GM04503 (cell line): ENCODE measurements around the gene ZFYVE27.

ENCODE experiments used
- DNase-seq: peaks from one replicate; pipeline ENCODE4 v3.0.0-alpha.2; 2012; ENCODE audit warnings: low read depth

Gene ZFYVE27

DNA sequence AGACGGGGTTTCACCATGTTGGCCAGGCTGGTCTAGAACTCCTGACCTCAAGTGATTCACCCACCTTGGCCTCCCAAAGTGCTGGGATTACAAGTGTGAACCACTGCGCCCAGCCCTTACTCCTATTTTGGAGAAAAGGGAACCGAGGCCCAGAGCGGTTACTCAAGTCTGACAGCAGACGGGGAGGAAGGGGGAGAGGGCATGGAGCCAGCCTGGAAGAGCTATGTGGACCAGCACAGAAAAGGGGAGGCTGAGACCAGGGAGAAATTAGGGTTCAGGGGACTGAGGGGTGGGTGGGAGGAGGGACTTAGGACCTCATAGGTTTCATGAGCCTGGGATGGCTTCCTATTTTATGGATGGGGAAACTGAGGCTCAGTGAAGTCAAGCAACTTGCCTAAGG lies 33.3 kb downstream of the ZFYVE27 start:
- no peak for DNase-seq

- DNase-seq: no peak
Measured at GRCh38 chr10:97771055-97771891, 34.3 kb downstream of the ZFYVE27 start.

DNA sequence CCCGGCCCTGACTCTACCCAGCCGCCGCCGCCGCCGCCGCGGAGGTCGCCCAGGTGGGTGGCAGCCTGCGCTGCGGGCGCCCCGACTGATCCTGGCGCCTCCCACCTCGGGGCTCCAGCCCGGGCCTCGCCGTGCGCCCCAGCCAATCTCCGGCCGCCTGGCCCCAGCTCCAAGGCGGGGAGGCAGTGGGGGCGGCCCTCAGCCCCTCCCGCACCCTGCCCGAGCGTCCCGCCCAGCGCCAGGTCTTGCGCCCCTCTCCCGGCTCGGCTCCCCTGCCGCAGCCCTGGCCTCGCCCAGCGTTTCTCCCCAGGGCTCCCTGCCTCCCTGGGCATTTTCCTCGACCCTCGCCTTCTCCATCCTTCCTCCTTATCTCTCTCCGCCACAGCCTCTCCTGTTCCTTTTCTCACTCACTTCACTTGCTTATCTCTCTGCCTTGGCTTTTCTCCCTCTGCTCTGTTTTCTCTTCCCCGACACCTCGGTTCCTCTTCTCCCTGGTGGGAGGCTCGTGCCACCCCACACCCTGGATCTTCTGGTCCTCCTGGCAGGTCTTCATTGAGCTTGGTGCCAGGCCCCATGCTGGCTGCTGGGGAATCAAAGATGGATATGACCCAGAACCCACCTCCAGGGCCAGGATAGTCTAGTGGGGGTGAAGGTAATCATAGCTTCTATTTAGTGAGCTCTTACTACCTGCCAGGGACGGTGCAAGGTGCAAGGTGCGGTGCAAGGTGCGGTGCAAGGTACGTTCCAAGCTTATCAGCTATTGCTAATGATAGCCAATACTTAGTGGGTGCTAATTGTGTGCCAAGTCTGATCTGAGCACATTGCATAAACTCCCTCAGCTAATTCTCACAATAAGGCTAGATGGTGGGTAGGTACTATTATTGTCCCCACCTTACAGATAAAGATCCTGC lies 35.2 kb downstream of the ZFYVE27 start, which contains the start of gene SFRP5:
Gene SFRP5, minus strand, starts transcription at position 87 of the 911 bp plus-strand sequence. CDS start 166 bp downstream, outside the sequence.
- no peak for DNase-seq

- no peak for DNase-seq
Measured at GRCh38 chr10:97773096-97773495, 36.2 kb downstream of the ZFYVE27 start.

GRCh38 chr10:97774811-97775294 lies 37.9 kb downstream of the ZFYVE27 start:
- DNase-seq: no peak

DNA sequence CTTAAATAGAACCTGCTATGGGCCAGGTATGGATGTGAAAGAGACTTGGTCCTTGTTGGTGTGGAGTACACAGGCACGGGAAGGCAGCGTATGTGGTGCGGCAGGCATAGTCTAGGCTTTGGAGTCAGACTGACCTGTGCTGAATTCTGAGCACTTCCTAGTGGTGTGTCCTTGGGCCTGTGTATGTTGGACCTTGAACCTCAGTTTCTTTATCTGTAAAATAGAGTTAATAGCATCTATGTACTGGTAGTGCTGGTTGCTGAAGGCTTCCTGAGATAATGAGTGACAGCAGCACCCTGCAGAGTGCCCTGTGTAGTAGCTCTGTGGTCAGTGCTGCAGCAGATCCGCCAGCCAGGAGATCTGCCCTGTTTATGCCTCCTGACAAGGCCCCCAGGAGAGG lies 40.2 kb downstream of the ZFYVE27 start:
- no peak for DNase-seq

DNA sequence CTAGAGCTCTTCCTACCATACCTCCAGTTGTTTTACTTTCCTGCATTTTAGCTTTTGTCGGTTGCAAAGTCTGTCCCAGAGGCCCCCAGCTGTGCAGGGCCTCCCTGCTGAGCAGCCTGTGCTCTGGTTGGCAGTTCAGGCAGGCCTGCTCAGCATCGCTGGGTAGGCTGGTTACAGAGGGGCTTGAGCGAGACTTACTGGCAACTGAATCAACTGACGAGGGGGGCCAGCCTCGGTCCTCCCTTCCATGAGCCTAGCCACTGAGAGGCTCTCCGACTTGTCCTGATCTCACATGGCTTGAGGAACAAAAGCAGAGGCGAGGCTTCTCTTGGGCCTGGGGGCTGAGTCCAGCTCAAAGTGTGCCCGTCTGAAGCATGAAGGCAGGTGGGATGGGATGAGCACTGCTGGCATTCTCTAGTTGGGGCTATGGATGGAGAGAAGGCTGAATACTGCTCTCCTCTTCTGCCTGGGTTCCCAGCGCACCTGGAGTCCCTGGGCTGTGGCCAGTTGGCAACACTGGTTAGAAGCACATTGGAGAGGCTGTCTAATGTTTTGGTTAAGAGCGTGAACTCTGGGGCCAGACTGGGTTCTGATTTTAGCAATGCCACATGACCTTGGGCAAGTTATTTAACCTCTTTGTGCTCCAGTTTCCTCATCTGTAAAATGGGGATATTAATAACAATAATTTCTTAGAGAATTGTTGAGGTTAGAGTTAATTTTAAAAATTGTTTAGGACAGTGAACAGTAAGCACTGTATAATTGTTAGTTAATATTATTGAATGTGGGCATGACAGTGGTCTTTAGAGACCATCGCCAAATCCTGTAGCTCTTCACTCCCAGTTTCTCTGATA lies 41.7 kb downstream of the ZFYVE27 start:
- DNase-seq: no peak

DNA sequence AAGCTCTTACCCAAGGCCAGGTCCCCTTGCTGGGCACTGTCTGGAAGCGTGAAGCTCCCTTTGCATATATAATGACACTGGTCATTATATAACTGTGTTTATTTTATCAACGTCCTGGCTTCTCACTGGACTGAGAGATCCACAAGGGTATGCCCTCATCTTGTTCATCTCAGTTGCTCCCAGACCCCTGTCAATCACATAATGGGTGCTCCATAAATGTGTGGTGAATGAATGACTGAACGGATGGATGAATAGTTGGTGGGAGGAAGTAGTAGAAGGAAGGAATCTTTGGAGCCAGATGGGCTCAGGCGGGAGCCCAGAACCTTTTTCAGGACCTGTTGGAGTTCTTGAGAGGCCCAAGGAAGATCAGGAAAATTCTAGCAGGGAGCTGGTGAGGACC lies 42.6 kb downstream of the ZFYVE27 start:
- DNase-seq: no peak

DNA sequence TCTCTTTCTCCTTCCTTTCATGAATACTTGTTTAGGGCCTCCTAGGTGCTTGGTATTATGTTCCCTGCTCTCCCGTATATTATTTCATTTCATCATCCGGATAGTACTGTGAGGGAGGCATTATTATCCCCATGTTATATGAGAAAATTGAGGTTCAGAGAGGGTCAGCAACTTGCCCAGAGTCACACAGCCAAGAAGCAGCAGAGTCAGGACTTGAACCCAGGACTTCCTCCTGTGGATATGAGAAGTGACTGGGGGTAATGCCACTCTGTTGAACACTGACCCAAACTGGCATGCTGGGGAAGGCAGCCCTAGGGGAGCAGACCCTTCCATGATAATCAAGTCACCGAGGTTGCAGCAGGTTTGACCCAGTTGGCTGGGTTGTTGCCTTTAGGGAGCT lies 43.0 kb downstream of the ZFYVE27 start:
- DNase-seq: no peak

GRCh38 chr10:97780841-97781617 lies 44.1 kb downstream of the ZFYVE27 start:
- no peak for DNase-seq

DNA sequence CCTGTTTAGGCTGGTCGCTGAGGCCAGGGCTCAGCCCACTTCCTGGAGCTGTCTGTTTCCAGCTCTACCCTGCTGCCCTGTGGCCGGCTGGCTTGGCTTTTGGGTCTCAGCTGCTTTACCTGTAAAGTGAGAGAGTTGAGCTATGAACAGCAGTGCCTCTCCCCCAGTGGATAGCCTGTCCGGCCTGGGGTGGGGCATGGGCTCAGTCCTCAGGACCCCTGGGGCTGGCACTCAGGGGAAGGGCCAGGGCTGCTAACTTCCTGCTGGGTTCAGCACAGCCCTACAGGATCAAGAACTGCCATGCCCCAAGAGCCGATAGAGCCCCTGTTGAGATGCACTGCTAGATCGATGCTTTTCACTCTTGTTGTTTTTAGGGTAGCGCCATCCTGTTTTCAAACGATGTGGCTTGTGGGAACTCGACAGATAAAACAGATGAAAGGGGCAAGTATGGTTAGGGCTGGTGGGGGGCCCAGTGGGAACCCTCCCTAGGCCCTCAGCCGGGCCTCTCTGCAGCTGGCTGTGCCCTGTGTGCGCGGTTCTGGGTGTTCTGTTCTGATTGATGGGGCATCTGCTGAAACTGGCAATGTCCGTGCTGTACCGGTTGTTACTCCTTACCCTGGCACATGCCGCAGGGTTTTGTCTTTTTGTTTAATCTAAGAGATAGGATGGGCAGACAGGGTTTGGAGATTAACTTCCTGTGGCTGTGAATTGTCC lies 44.8 kb downstream of the ZFYVE27 start:
- DNase-seq: no peak

DNA sequence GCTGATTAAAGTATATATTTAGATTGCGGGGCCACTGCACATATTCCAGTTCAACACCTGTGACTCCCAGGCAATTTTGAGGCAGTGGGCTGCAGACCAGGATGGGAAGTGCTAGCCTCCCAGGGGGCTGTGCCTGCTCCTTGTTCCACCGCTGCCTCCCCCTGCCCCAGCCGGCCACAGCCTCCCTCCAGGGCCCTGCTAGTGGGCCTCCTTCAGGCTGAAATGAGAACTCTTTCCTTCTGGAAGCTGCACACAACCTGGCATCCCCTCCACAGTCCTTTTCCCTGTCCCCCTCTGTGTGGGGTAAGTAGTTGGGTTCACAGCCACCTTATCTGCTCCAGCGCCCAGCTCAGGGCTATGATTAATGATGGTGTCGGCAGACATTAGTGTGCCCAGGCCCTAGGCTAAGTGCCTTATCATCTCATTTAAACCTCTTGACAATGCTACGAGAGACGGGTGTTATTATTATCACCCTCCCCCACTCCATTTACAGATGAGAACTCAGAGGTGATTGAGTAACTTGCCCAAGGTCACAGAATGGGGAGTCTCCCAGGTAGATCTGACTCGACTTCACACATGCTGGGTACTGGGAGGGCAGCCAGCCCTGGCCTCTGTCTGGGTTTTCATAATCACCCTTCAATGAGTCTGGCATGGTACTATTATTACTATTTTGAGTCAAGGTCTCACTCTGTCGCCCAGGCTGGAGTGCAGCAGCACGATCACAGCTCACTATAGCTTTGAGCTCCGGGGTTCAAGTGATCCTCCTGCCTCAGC lies 45.7 kb downstream of the ZFYVE27 start:
- no peak for DNase-seq

- DNase-seq: no peak
Measured at GRCh38 chr10:97784200-97784810, 47.4 kb downstream of the ZFYVE27 start.

DNA sequence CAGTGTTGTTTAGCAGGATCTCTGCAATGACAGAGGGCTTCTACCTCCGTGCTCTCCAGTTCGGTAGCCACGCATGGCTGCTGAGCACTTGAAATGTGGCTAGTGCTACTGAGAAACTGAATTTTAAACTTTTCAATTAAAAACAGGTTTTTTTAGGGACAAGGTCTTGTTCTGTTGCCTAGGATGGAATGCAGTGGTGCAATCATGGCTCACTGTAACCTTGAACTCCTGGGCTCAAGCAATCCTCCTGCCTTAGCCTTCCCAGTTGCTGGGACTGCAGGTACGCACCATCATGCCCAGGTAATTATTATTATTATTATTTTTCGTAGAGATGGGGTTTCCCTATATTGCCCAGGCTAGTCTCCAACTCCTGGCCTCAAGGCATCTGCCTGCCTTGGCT lies 48.3 kb downstream of the ZFYVE27 start:
- DNase-seq: no peak

DNA sequence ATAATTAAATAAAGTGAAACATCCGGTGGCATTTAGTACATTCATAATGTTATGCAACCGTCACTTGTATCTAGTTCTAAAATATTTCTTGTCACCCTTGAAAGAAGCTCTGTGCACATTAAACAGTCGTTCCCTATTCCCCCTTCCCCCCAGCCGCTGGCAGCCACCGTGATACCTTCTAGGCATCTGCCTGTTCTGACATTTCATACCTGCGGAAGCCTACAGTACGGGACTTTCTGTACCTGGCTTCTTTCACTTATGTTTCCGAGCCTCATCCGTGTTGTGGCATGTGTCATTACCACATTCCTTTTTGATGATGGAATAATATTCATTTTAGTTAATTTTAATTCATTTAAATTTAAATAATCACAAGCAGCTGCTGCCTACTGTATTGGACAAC lies 48.8 kb downstream of the ZFYVE27 start:
- DNase-seq: no peak

DNA sequence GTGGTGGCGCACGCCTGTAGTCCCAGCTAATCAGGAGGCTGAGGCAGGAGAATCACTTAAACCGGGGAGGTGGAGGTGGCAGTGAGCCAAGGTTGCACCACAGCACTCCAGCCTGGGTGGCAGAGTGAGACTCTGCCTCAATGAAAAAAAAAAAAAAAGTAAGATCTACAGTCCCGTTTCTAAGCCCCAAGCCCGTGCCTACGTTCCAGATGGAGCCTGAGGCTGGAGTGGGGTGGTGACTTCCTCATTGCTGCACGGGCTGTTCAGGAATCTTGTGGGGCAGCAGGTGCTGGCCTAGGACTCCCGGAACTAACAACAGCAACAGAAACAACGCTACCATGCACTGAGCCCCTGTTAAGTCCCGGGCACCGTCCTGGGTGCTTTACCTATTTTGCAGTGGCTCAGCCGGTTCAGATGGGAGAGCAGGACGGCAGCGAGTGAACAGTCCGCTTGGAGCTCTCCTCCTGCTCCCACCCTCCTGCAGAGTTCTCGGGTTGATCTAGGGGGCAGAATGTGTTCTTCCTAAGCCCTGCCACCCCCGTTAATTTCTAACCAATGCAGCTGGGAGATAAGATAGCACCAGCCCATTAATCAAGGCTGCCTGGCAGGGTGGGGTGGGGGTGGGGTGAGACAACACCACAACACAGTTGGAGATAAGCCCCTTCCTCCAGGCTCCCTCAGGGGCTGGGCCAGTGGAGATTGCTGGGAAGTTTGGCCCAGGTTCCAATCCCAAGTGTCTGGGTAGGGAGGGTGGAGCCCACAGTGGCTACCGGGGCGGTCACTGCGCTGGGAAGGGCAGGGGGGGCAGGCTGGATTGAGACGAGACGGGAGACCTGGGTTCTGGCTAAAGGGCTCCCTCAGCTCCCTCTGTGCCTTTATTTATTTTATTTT lies 51.9 kb downstream of the ZFYVE27 start:
- DNase-seq: no peak

DNA sequence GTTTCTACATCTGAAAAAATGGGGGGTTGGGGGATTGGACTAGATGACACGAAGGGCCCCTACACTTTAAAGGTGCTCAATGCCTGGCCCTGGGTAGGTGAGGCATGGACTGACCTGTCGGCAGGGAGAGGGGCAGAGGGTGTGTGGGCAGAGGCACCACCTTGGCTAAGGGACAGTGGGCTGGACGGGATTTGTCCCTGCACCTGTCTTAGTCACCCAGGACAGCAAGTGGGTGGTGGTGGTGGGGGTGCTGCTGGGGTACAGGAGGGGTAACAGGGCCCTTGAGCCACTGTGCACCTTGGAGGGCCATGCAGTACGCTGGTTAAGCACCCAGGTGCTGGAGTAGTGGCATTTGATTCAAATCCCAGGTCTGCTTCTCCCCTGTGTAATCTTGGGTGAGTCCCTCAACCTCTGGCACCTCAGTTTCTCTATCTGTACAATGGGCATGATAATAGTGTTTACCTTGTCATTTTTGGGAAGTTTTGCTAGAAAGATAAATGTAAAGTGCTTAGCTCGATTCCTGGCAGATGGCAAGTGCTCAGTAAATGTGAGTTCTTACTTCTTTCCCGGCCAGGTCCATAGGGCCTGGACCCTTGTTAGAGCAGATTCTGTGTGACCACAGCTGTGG lies 53.0 kb downstream of the ZFYVE27 start:
- no peak for DNase-seq
